IPS-NIHi7 (cell line): ENCODE results near the gene TBC1D23.
"Not testable (repeated sequence)": the region's sequence is repeated elsewhere in the genome, so short reads cannot be mapped to it uniquely, and the experiment has no call there.

Experiments used
- DNase-seq: peaks from one replicate; pipeline ENCODE4 v3.0.0; 2012; ENCODE audit warnings: mixed read lengths; ENCODE audit errors: extremely low spot score

The TBC1D23 gene

GRCh38 chr3:100299016-100299415 is 38.2 kb downstream of the TBC1D23 start:
- no peak for DNase-seq

- DNase-seq: no peak
These were observed 45.9 kb downstream of the TBC1D23 start for GRCh38 chr3:100306695-100307094.

GRCh38 chr3:100310355-100310965 is 49.7 kb downstream of the TBC1D23 start:
- DNase-seq: no peak

- no peak for DNase-seq
These were observed 50.2 kb downstream of the TBC1D23 start for GRCh38 chr3:100311011-100311410.

- DNase-seq: peak; percentile 21
These were observed 55.9 kb downstream of the TBC1D23 start for GRCh38 chr3:100316641-100317069.

- no peak for DNase-seq
These were observed 57.1 kb downstream of the TBC1D23 start for GRCh38 chr3:100317912-100318311.

- DNase-seq: no peak
These were observed 59.2 kb downstream of the TBC1D23 start for GRCh38 chr3:100319951-100320350.

GRCh38 chr3:100324044-100324443 is 63.3 kb downstream of the TBC1D23 start:
- no peak for DNase-seq

- DNase-seq: no peak
These were observed 65.0 kb downstream of the TBC1D23 start for GRCh38 chr3:100325827-100326226.

- DNase-seq: not testable (repeated sequence)
These were observed 66.6 kb downstream of the TBC1D23 start for GRCh38 chr3:100327377-100327776.

GRCh38 chr3:100329800-100330489 is 69.2 kb downstream of the TBC1D23 start:
- no peak for DNase-seq

GRCh38 chr3:100330651-100331050 is 69.9 kb downstream of the TBC1D23 start:
- DNase-seq: no peak

GRCh38 chr3:100331660-100332059 is 70.9 kb downstream of the TBC1D23 start:
- no peak for DNase-seq

- no peak for DNase-seq
These were observed 72.3 kb downstream of the TBC1D23 start for GRCh38 chr3:100333051-100333450.

- DNase-seq: peak; percentile 55
These were observed 73.2 kb downstream of the TBC1D23 start for GRCh38 chr3:100333970-100334487.

- DNase-seq: peak; percentile 98
These were observed 73.9 kb downstream of the TBC1D23 start, which contains the start of gene NIT2 for GRCh38 chr3:100334488-100335351. Gene NIT2 (plus strand): TSS chr3:100334757. CDS start chr3:100334792, 35 bp downstream.

- peak; percentile 53 for DNase-seq
These were observed 74.6 kb downstream of the TBC1D23 start for GRCh38 chr3:100335434-100335833.

GRCh38 chr3:100336229-100336628 is 75.4 kb downstream of the TBC1D23 start:
- not testable (repeated sequence) for DNase-seq

- DNase-seq: no peak
These were observed 78.1 kb downstream of the TBC1D23 start for GRCh38 chr3:100338911-100339310.

GRCh38 chr3:100339786-100340185 is 79.0 kb downstream of the TBC1D23 start:
- no peak for DNase-seq

GRCh38 chr3:100340527-100340926 is 79.7 kb downstream of the TBC1D23 start:
- no peak for DNase-seq

- no peak for DNase-seq
These were observed 87.9 kb downstream of the TBC1D23 start for GRCh38 chr3:100348727-100349126.
